ENCODE measurements around the gene HECTD3. TPM values are rescaled to one million over a fixed set of nuclear protein-coding genes. Genes with fewer than 3 reads are reported as not detected.

HECTD3 gene
- total RNA-seq, 2 experiments from 2014 or later: 13.3 to 30.1 TPM

GRCh38 chr1:45008516-45008915 lies 2.6 kb downstream of the HECTD3 start:
- no peak for DNase-seq (ENCODE audit: low spot score)
- peaks cover 6% of the 10 kb centered on the region; the same call in 1 of the 2 replicates for H3K79me2 ChIP-seq (ENCODE audit: insufficient read depth, low read depth, low read length)
- H2AFZ ChIP-seq (ENCODE audit: low read length): no peak overlapping the region
- CTCF ChIA-PET (ENCODE audit: unreplicated experiment): interaction anchor here (0.5 kb wide), 1 partner anchor 315 kb away, joined by 6 read pairs; no protein-coding TSS in a partner anchor
- H3K9me3 ChIP-seq (ENCODE audit: low read length): no peaks in the 10 kb centered on the region
- H3K4me2 ChIP-seq (ENCODE audit: low read length): no peak overlapping the region
- no peak overlapping the region for H3K4me3 ChIP-seq (ENCODE audit: low read depth, low read length, poor library complexity, severe bottlenecking)
- H4K20me1 ChIP-seq (ENCODE audit: insufficient read depth, low read length): no peaks in the 10 kb centered on the region
- POLR2A ChIA-PET: no interaction called here
- H3K27ac ChIP-seq (ENCODE audit: low read depth, low read length, poor library complexity, severe bottlenecking): no peak overlapping the region
- BruUV-seq (replicated peaks): no TSS peak
- peaks cover 20% of the 10 kb centered on the region for H3K4me1 ChIP-seq (ENCODE audit: insufficient read depth, low read length, poor library complexity, severe bottlenecking)
- no peaks in the 10 kb centered on the region for H3K9me2 ChIP-seq (ENCODE audit: insufficient read depth, low read length)
- TF ChIP-seq EZH2phosphoT487 (IDR thresholded peaks at IDR 0.05; ENCODE audit: borderline replicate concordance, low read depth, low read length) (no peak), CTCF (conservative IDR thresholded peaks at IDR 0.05; ENCODE audit: low read length) (no peak)
- H3K36me3 ChIP-seq (ENCODE audit: insufficient read depth, low read length): peaks cover 43% of the 10 kb centered on the region; the same call in 1 of the 2 replicates
- intact Hi-C loops (cut with micrococcal nuclease; ENCODE audit: unreplicated experiment): no loop called here

- H2AFZ ChIP-seq (ENCODE audit: low read length): no peak overlapping the region
- H3K36me3 ChIP-seq (ENCODE audit: insufficient read depth, low read length): peaks cover 48% of the 10 kb centered on the region; the same call in 1 of the 2 replicates
- no peak overlapping the region for H3K4me3 ChIP-seq (ENCODE audit: low read depth, low read length, poor library complexity, severe bottlenecking)
- no TSS peak for BruUV-seq (replicated peaks)
- H3K27ac ChIP-seq (ENCODE audit: low read depth, low read length, poor library complexity, severe bottlenecking): no peak overlapping the region
- intact Hi-C loops (cut with micrococcal nuclease; ENCODE audit: unreplicated experiment): no loop called here
- POLR2A ChIA-PET: no interaction called here
- no peaks in the 10 kb centered on the region for H4K20me1 ChIP-seq (ENCODE audit: insufficient read depth, low read length)
- no peak for DNase-seq (ENCODE audit: low spot score)
- H3K79me2 ChIP-seq (ENCODE audit: insufficient read depth, low read depth, low read length): peaks cover 6% of the 10 kb centered on the region; the same call in 1 of the 2 replicates
- H3K4me2 ChIP-seq (ENCODE audit: low read length): no peak overlapping the region
- H3K9me2 ChIP-seq (ENCODE audit: insufficient read depth, low read length): no peaks in the 10 kb centered on the region
- H3K9me3 ChIP-seq (ENCODE audit: low read length): no peaks in the 10 kb centered on the region
- TF ChIP-seq EZH2phosphoT487 (IDR thresholded peaks at IDR 0.05; ENCODE audit: borderline replicate concordance, low read depth, low read length) (no peak), CTCF (conservative IDR thresholded peaks at IDR 0.05; ENCODE audit: low read length) (no peak)
- H3K4me1 ChIP-seq (ENCODE audit: insufficient read depth, low read length, poor library complexity, severe bottlenecking): peaks cover 17% of the 10 kb centered on the region
- CTCF ChIA-PET (ENCODE audit: unreplicated experiment): no interaction called here
Measured at GRCh38 chr1:45008076-45008475, 3.0 kb downstream of the HECTD3 start.

GRCh38 chr1:45007311-45007710 lies 3.8 kb downstream of the HECTD3 start:
- TF ChIP-seq EZH2phosphoT487 (IDR thresholded peaks at IDR 0.05; ENCODE audit: borderline replicate concordance, low read depth, low read length): no peak
- Histone ChIP-seq H3K36me3 (ENCODE audit: insufficient read depth, low read length) (peaks cover 51% of the 10 kb centered on the region; the same call in 1 of the 2 replicates), H3K79me2 (ENCODE audit: insufficient read depth, low read depth, low read length) (peaks cover 3% of the 10 kb centered on the region; the same call in 1 of the 2 replicates), H3K9me3 (ENCODE audit: low read length) (no peaks in the 10 kb centered on the region), H2AFZ (ENCODE audit: low read length) (no peak overlapping the region), H3K4me3 (ENCODE audit: low read depth, low read length, poor library complexity, severe bottlenecking) (no peak overlapping the region), H3K9me2 (ENCODE audit: insufficient read depth, low read length) (no peaks in the 10 kb centered on the region), H4K20me1 (ENCODE audit: insufficient read depth, low read length) (no peaks in the 10 kb centered on the region), H3K4me1 (ENCODE audit: insufficient read depth, low read length, poor library complexity, severe bottlenecking) (peaks cover 15% of the 10 kb centered on the region), H3K4me2 (ENCODE audit: low read length) (no peak overlapping the region), H3K27ac (ENCODE audit: low read depth, low read length, poor library complexity, severe bottlenecking) (no peak overlapping the region)
- BruUV-seq (replicated peaks): no TSS peak
- intact Hi-C loops (cut with micrococcal nuclease; ENCODE audit: unreplicated experiment): no loop called here
- ChIA-PET CTCF (ENCODE audit: unreplicated experiment) (no interaction called here), POLR2A (no interaction called here)
- DNase-seq (ENCODE audit: low spot score): no peak

Data from OCI-LY7 (cell line).